Endothelial cell of umbilical vein (primary cell): ENCODE results near the gene PEMT. TPM values are rescaled to one million over a fixed set of nuclear protein-coding genes. Genes with fewer than 3 reads are reported as not detected.
A peak's percentile ranks its signal among the peaks of the same experiment; 100 is the strongest.
"Not testable (repeated sequence)": the region's sequence is repeated elsewhere in the genome, so short reads cannot be mapped to it uniquely, and the experiment has no call there.

Experiments
- Bru-seq: library from RNA; stranded (reverse); fragments of 400-500 nt; gene quantifications from one replicate; lab custom pipeline; 2021; lab: Mats Ljungman, UMichigan
- BruChase-seq, 2 experiments: library from RNA; stranded (reverse); fragments of 400-500 nt; gene quantifications; one replicate each; lab custom pipeline; 2021; lab: Mats Ljungman, UMichigan
- BruUV-seq: library from RNA; stranded (reverse); fragments of 400-500 nt; replicated peaks from 2 replicates; lab custom pipeline; 2021; lab: Mats Ljungman, UMichigan
- CTCF ChIA-PET: fragments of 300-600, 350-600 bp; sonication (Branson Sonifier 250); formaldehyde crosslinking; loops from one replicate; lab custom pipeline; 2021; ENCODE audit warnings: antibody characterized with exemption, inconsistent platforms; lab: Charles Lee
- POLR2A ChIA-PET: fragments of 300-600, 350-600 bp; sonication (Branson Sonifier 250); formaldehyde crosslinking; loops from one replicate; lab custom pipeline; 2021; ENCODE audit warnings: antibody characterized with exemption, inconsistent platforms; lab: Charles Lee
- DNase-seq: peaks from one replicate; pipeline ENCODE4 v3.0.0-alpha.2; 2011; ENCODE audit warnings: low read depth, low spot score
- FAIRE-seq: peaks from 2 replicates; lab custom pipeline; 2011; peaks lifted over from hg19 to GRCh38; lab: Jason Lieb, UNC
- H2AFZ ChIP-seq: 2 replicates; pipeline ENCODE4 v1.6.0; 2012; ENCODE audit warnings: low read depth, low read length, control low read depth, inconsistent platforms
- H3K27ac ChIP-seq: 2 replicates; pipeline ENCODE4 v1.5.1; 2011; ENCODE audit warnings: low read depth, mild to moderate bottlenecking, control low read depth, low read length, moderate library complexity; ENCODE audit not compliant: insufficient read depth
- H3K27me3 ChIP-seq, 2 experiments: 2 replicates each; pipeline versions ENCODE4 v1.6.0 to v1.6.1; 2011; ENCODE audit warnings: low read length in 2 of 2, mixed read lengths in 1 of 2; ENCODE audit not compliant: control insufficient read depth in 2 of 2, insufficient read depth in 2 of 2
- H3K36me3 ChIP-seq, 2 experiments: 2 replicates in 1 of 2; 3 replicates in 1 of 2; pipeline ENCODE4 v1.5.1; 2011; ENCODE audit warnings: low read length in 2 of 2, mild to moderate bottlenecking in 1 of 2, moderate library complexity in 1 of 2; ENCODE audit not compliant: control insufficient read depth in 2 of 2, insufficient read depth in 2 of 2; ENCODE audit errors: extremely low read depth in 1 of 2
- H3K4me1 ChIP-seq: 3 replicates; pipeline ENCODE4 v1.5.1; 2011; ENCODE audit warnings: mild to moderate bottlenecking, low read length; ENCODE audit not compliant: control insufficient read depth, insufficient read depth; ENCODE audit errors: extremely low read depth
- H3K4me2 ChIP-seq: 2 replicates; pipeline ENCODE4 v1.6.1; 2011; ENCODE audit warnings: low read length, control low read depth, mixed read lengths; ENCODE audit not compliant: insufficient read depth
- H3K4me3 ChIP-seq, 3 experiments: fragments of 200-600 bp in 1 of 3; sonication (generic), shearing (Covaris generic) in 1 of 3; replicated peaks in 1 of 3; 2 replicates each; pipeline ENCODE4 v1.5.1; 2011 to 2016; ENCODE audit warnings: control low read depth in 3 of 3, low read length in 3 of 3, mild to moderate bottlenecking in 2 of 3, inconsistent platforms in 1 of 3, low read depth in 1 of 3, moderate library complexity in 1 of 3; ENCODE audit not compliant: insufficient read depth in 1 of 3
- H3K79me2 ChIP-seq: 2 replicates; pipeline ENCODE4 v1.6.0; 2012; ENCODE audit warnings: low read length, inconsistent platforms; ENCODE audit not compliant: control insufficient read depth, insufficient read depth
- H3K9ac ChIP-seq: replicated peaks from 2 replicates; pipeline ENCODE3; 2011; ENCODE audit warnings: low read length, control low read depth; ENCODE audit not compliant: insufficient read depth; ENCODE audit errors: extremely low read depth
- H3K9me1 ChIP-seq: replicated peaks from 3 replicates; pipeline ENCODE4 v1.6.0; 2011; ENCODE audit warnings: mild to moderate bottlenecking, low read length; ENCODE audit not compliant: control insufficient read depth, insufficient read depth; ENCODE audit errors: extremely low read depth
- H3K9me3 ChIP-seq: replicated peaks from 2 replicates; pipeline ENCODE4 v1.5.1; 2012; ENCODE audit warnings: low read length, inconsistent platforms; ENCODE audit not compliant: control insufficient read depth, insufficient read depth
- H4K20me1 ChIP-seq: replicated peaks from 2 replicates; pipeline ENCODE3; 2011; ENCODE audit warnings: mild to moderate bottlenecking, low read length; ENCODE audit not compliant: control insufficient read depth, insufficient read depth; ENCODE audit errors: extremely low read depth
- MAX ChIP-seq: IDR thresholded peaks from 2 replicates; pipeline ENCODE4 v1.6.1; 2011; ENCODE audit not compliant: insufficient read depth, insufficient read length
- MYC ChIP-seq: IDR thresholded peaks from one replicate; pipeline ENCODE4 v1.6.1; 2011; ENCODE audit warnings: mild to moderate bottlenecking, low read depth, low read length
- POLR2A ChIP-seq: IDR thresholded peaks from 2 replicates; pipeline ENCODE4 v1.6.1; 2012; ENCODE audit warnings: low read depth, mild to moderate bottlenecking, control low read depth, low read length
- POLR2AphosphoS5 ChIP-seq: IDR thresholded peaks from 2 replicates; pipeline ENCODE4 v1.6.1; 2012; ENCODE audit warnings: low read depth, mild to moderate bottlenecking, control low read depth, low read length, moderate library complexity; ENCODE audit not compliant: insufficient read depth
- dilution Hi-C: fragments of 300-500 bp; cut with MboI; formaldehyde crosslinking; loops from one replicate; pipeline ENCODE4 v1.15.0; 2019; ENCODE audit warnings: low sequenced_read_pairs; ENCODE audit not compliant: extremely low pct_ligation_motif_present
- intact Hi-C: fragments of 100-400 bp; cut with micrococcal nuclease; formaldehyde crosslinking; loops from one replicate; pipeline ENCODE4 v1.10.0; 2022
- long read RNA-seq: library from polyadenylated mRNA; stranded (forward); transcript quantifications from one replicate; pipeline ENCODE4 v2.0.0, GENCODE V29; 2021
- polyA minus RNA-seq, 3 experiments: library from RNA; depleted of rRNA, polyadenylated mRNA; stranded (reverse); fragments of >200 nt; gene quantifications; 1 replicate in 1 of 3; 2 replicates in 2 of 3; pipeline ENCODE4 v1.2.3, GENCODE V29; 2011
- polyA plus RNA-seq, 4 experiments: library from polyadenylated mRNA; depleted of rRNA in 3 of 4; stranded (reverse) in 3 of 4; unstranded in 1 of 4; fragments of >200 nt; gene quantifications; 2 replicates each; pipeline versions ENCODE4 v1.2.1 to v1.2.3, GENCODE V29; 2011 to 2012; ENCODE audit warnings: missing spikeins in 1 of 4
- total RNA-seq: library from RNA; stranded (reverse); gene quantifications from 2 replicates; pipeline ENCODE4 v1.2.3, GENCODE V29; 2021

Gene PEMT
- 35.1 and 37.2 TPM in 2 replicates for total RNA-seq
- polyA plus RNA-seq: 58.4 and 72.7 TPM in 2 replicates
- polyA plus RNA-seq (2011; cell fraction: cytosol; rRNA removed): 35.0 and 44.5 TPM in 2 replicates
- 12.7 and 16.6 TPM in 2 replicates for polyA plus RNA-seq (2011; cell fraction: nucleus; rRNA removed)
- 23.1 and 29.0 TPM in 2 replicates for polyA plus RNA-seq (2012)
- polyA minus RNA-seq: 14.3 and 22.2 TPM in 2 replicates
- polyA minus RNA-seq (2011; cell fraction: cytosol; rRNA and poly(A)+ RNA removed): 32.9 TPM
- polyA minus RNA-seq (2011; cell fraction: nucleus; rRNA and poly(A)+ RNA removed): 5.3 and 5.8 TPM in 2 replicates
- Bru-seq, nascent RNA: percentile 44 among the genes with signal in this experiment
- BruChase-seq, experiment 1, labeled RNA remaining after a 6-hour chase: percentile 52 among the genes with signal in this experiment
- percentile 55 among the genes with signal in this experiment for BruChase-seq, experiment 2, labeled RNA remaining after a 2-hour chase
- long read RNA-seq, transcript PEMT-201 (7 exons, 1,013 nt): major isoform, 88 of 119 reads
- long read RNA-seq, partial matches to known transcripts: 5 of 119 reads
- long read RNA-seq, other reads (novel, unspliced or antisense): 23 of 119 reads

- Histone ChIP-seq H3K4me3 (peak within 1 kb of the TSS; percentile 92 to 96 (median 95)), H3K27ac (peak within 1 kb of the TSS; percentile 67), H3K9me1 (no peaks in the 10 kb centered on the region), H3K79me2 (peaks cover 8% of the 10 kb centered on the region), H2AFZ (peak within 1 kb of the TSS; percentile 75), H3K27me3 (no peaks in the 10 kb centered on the region), H4K20me1 (no peaks in the 10 kb centered on the region), H3K4me1 (peaks cover 9% of the 10 kb centered on the region), H3K36me3 (no peaks in the 10 kb centered on the region), H3K9ac (peak within 1 kb of the TSS; percentile 87), H3K9me3 (no peaks in the 10 kb centered on the region), H3K4me2 (peak within 1 kb of the TSS; percentile 84)
- dilution Hi-C loops (no loop called here), intact Hi-C loops (loop anchor here (1.0 kb wide), 1 partner anchor 95 kb away; the partner anchor contains the start of gene RASD1)
- peak; percentile 99 for FAIRE-seq
- POLR2A ChIA-PET: interaction anchor here (1.0 to 2.6 kb wide), 3 partner anchors 95 to 244 kb away, joined by 3 to 11 read pairs (median 3); partner anchors contain the start of gene RASD1
- TF ChIP-seq POLR2A: peak; percentile 84
- TF ChIP-seq POLR2AphosphoS5: peak; percentile 77
- TF ChIP-seq MYC: no peak
- TF ChIP-seq MAX: peak; percentile 39
- BruUV-seq: TSS peak; percentile 97
- CTCF ChIA-PET: interaction anchor here (2.8 to 3.5 kb wide), 3 partner anchors 22 to 95 kb away, joined by 12 to 17 read pairs (median 15); no protein-coding TSS in a partner anchor
- peak; percentile 98 for DNase-seq
Measured at GRCh38 chr17:17591355-17592298, at the start of gene PEMT. PEMT (minus strand) TSS chr17:17591708; CDS start chr17:17591626, 82 bp downstream.

GRCh38 chr17:17639661-17640270 is 48.3 kb upstream of the PEMT start:
- H3K4me2 ChIP-seq, H3K27ac ChIP-seq: not testable (repeated sequence)
- CTCF ChIA-PET: interaction anchor here (1.5 to 4.4 kb wide), 2 partner anchors 13 to 285 kb away, joined by 3 to 111 read pairs; no protein-coding TSS in a partner anchor

More at GRCh38 chr17:17639661-17640270, 48.3 kb upstream of the PEMT start:
- H3K9me3 ChIP-seq, H3K4me1 ChIP-seq, BruUV-seq, H3K79me2 ChIP-seq, H3K27me3 ChIP-seq, H2AFZ ChIP-seq, dilution Hi-C loops, DNase-seq, H4K20me1 ChIP-seq, H3K9me1 ChIP-seq, H3K9ac ChIP-seq, POLR2A ChIA-PET, H3K36me3 ChIP-seq, H3K4me3 ChIP-seq, FAIRE-seq: not testable (repeated sequence)
- intact Hi-C loops: loop anchor here (5.0 kb wide), 1 partner anchor 72 kb away; no protein-coding TSS in a partner anchor
